Kidney epithelial cell (primary cell): ENCODE data around the gene GPX3. TPM values are rescaled to one million over a fixed set of nuclear protein-coding genes. Genes with fewer than 3 reads are reported as not detected.

Experiments
- DNase-seq: peaks from one replicate; pipeline ENCODE4 v3.0.0-alpha.2; 2010; ENCODE audit warnings: low read depth
- H3K27me3 ChIP-seq: 2 replicates; pipeline ENCODE4 v1.6.0; 2011; ENCODE audit warnings: low read length; ENCODE audit not compliant: control insufficient read depth, insufficient read depth
- H3K36me3 ChIP-seq: 2 replicates; pipeline ENCODE4 v1.5.1; 2011; ENCODE audit warnings: low read length; ENCODE audit not compliant: control insufficient read depth, insufficient read depth
- H3K4me3 ChIP-seq: 2 replicates; pipeline ENCODE4 v1.5.1; 2011; ENCODE audit warnings: low read depth, mild to moderate bottlenecking, control low read depth, low read length
- CTCF ChIP-seq: IDR thresholded peaks from 2 replicates; pipeline ENCODE4 v1.5.1; 2011; ENCODE audit warnings: mild to moderate bottlenecking, moderate library complexity, low read length, control low read depth, inconsistent platforms; ENCODE audit not compliant: insufficient read depth, poor library complexity, severe bottlenecking
- total RNA-seq: library from RNA; depleted of rRNA; stranded (reverse); fragments of >200 nt; gene quantifications from 2 replicates; pipeline ENCODE4 v1.2.3, GENCODE V29; 2015

Gene GPX3
- total RNA-seq, 1 donor from 2014 or later, result 6.3 TPM

- DNase-seq, result no peak
- H3K27me3 ChIP-seq, result no peaks in the 10 kb centered on the region
- no peak overlapping the region for H3K4me3 ChIP-seq
- TF ChIP-seq CTCF, result no peak
- peaks cover 3% of the 10 kb centered on the region for H3K36me3 ChIP-seq
Measured at GRCh38 chr5:151062405-151063141, 42.2 kb downstream of the GPX3 start.

GRCh38 chr5:151063142-151063989, 43.0 kb downstream of the GPX3 start:
- H3K27me3 ChIP-seq, result no peaks in the 10 kb centered on the region
- peaks cover 3% of the 10 kb centered on the region for H3K36me3 ChIP-seq
- no peak for TF ChIP-seq CTCF
- no peak overlapping the region for H3K4me3 ChIP-seq
- no peak for DNase-seq

GRCh38 chr5:151064916-151065499, 44.6 kb downstream of the GPX3 start:
- Histone ChIP-seq H3K36me3 (peaks cover 5% of the 10 kb centered on the region), H3K4me3 (no peak overlapping the region), H3K27me3 (no peaks in the 10 kb centered on the region)
- no peak for TF ChIP-seq CTCF
- DNase-seq, result no peak

- no peak for TF ChIP-seq CTCF
- Histone ChIP-seq H3K27me3 (no peaks in the 10 kb centered on the region), H3K36me3 (peaks cover 5% of the 10 kb centered on the region), H3K4me3 (no peak overlapping the region)
- no peak for DNase-seq
Measured at GRCh38 chr5:151065609-151066008, 45.2 kb downstream of the GPX3 start.

- TF ChIP-seq CTCF, result no peak
- H3K4me3 ChIP-seq, result no peak overlapping the region
- DNase-seq, result no peak
- H3K27me3 ChIP-seq, result no peaks in the 10 kb centered on the region
- peaks cover 5% of the 10 kb centered on the region for H3K36me3 ChIP-seq
Measured at GRCh38 chr5:151066920-151067319, 46.5 kb downstream of the GPX3 start.
